WI38 (cell line): ENCODE measurements around the gene C9orf43.

Experiments used
- H3K4me3 ChIP-seq: 2 replicates; pipeline ENCODE4 v1.5.1; 2011; ENCODE audit warnings: low read depth, mild to moderate bottlenecking, control low read depth, low read length
- CTCF ChIP-seq: IDR thresholded peaks from 2 replicates; pipeline ENCODE4 v1.5.1; 2012; ENCODE audit warnings: low read depth, mild to moderate bottlenecking, control low read depth, low read length

The C9orf43 gene

GRCh38 chr9:113463418-113464285 lies 53.1 kb downstream of the C9orf43 start, which contains the start of gene RGS3:
Gene RGS3 (plus strand): TSS chr9:113463727. CDS start chr9:113463803, 76 bp downstream.
- H3K4me3 ChIP-seq = peak within 1 kb of the TSS; percentile 38
- no peak for TF ChIP-seq CTCF

DNA sequence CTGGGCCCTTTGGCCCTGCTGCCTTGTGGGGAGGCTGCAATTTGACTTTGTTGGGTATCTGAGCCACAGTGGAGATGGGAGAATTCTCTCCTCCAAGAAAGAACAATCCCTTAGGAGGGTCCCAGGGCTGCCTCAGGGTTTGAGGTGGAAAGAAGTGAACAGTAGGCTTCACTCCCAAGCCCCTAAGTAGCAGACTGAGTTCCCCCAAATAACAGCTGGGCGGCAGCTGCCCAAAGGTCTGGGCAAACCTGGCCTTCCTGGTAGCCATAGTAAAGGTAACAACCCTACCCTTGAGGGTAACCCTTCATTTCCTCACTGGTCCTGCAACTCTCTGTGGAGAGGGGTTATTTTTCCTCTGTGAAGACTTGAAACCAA lies 53.7 kb downstream of the C9orf43 start:
- H3K4me3 ChIP-seq = peak overlapping the region; percentile 38; the same call in 1 of the 2 replicates
- TF ChIP-seq CTCF = no peak

- no peak overlapping the region for H3K4me3 ChIP-seq
Observed at GRCh38 chr9:113465599-113466140, 55.1 kb downstream of the C9orf43 start.

DNA sequence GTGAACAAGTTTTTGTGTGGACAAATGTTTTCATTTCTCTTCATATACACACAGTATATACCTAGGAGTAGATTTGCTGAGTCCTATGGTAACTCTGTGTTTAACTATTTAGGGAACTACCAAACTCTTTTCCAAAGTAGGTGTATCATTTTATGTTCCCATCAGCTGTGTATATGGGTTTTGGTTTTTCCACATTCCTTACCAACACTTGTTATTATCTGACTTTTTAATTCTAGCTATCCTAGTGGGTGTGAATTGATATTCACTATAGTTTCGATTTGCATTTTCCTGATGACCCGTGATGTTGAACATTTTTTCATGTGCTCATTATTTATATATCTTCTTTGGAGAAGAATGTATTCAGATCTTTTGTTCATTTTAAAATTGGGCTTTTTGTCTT lies 56.6 kb downstream of the C9orf43 start:
- TF ChIP-seq CTCF = no peak

More at GRCh38 chr9:113465599-113466140, 55.1 kb downstream of the C9orf43 start:
- TF ChIP-seq CTCF = no peak

DNA sequence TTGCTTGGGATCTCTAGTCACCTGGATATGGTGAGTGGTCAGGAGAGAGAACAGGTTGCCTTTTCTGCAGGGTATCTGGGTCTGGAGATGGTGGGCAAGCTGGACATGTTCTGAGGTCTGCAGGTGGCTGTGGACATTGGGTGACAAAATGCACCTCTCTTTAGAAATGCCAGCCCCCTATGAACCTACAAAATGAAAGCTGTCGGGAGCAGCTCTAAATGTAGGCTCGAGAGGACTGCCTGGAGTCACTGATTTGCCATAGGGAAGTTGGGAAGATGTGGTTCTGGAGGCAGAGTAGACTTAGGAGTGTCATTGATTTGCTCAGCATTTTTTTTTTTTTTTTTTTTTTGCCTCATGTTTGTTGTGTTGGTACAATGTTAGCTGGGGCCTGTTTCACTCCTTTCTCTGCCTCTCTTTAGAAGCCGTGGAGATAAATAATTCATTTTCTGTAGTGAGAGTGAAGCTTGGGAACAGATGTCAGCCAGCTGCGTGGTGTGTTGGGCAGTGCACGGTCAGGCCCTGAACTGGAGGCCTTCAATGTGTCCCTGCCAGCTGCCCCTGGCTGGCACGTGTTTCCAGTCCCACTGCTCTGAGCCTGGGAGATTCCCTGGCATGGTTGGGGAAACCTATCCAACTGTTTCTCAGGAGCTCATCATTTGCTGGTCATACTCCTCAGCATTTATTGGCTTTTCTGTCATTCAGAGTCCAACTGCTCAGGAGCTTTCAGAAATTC lies 58.3 kb downstream of the C9orf43 start:
- TF ChIP-seq CTCF = no peak
- no peak overlapping the region for H3K4me3 ChIP-seq

More for the DNA sequence above, 56.6 kb downstream of the C9orf43 start:
- no peak overlapping the region for H3K4me3 ChIP-seq

DNA sequence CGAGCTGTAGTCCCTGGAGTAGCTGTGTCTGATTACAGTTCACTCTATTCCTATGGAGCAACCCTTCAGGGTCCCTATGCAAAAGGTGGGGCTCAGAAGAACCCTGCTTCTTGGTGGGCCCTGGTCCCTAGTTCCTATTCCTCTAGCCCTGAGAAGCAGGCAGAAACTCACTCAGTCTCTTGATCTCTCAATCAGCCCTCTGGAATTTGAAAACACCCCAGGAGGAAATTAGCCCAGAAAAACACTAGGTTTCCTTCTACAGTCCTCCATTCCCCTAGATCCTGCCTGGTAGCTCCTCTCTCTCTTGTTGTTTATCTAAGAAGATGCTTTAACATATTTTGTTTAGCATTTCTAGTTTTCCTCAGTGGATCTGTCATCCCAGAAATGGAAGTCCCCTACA lies 60.6 kb downstream of the C9orf43 start:
- H3K4me3 ChIP-seq = no peak overlapping the region

More for the DNA sequence above, 60.6 kb downstream of the C9orf43 start:
- TF ChIP-seq CTCF = no peak
